Pulmonary artery endothelial cell (primary cell): ENCODE results near the gene CFAP99. TPM values are rescaled to one million over a fixed set of nuclear protein-coding genes. Genes with fewer than 3 reads are reported as not detected.

Experiments
- DNase-seq: peaks from one replicate; pipeline ENCODE4 v3.0.0-alpha.2; 2011; ENCODE audit warnings: low read depth, low spot score
- total RNA-seq: library from RNA; depleted of rRNA; stranded (reverse); fragments of >200 nt; gene quantifications from 2 replicates; pipeline ENCODE4 v1.2.3, GENCODE V29; 2014

The CFAP99 gene
- total RNA-seq, 1 donor from 2014 or later, result not detected

DNA sequence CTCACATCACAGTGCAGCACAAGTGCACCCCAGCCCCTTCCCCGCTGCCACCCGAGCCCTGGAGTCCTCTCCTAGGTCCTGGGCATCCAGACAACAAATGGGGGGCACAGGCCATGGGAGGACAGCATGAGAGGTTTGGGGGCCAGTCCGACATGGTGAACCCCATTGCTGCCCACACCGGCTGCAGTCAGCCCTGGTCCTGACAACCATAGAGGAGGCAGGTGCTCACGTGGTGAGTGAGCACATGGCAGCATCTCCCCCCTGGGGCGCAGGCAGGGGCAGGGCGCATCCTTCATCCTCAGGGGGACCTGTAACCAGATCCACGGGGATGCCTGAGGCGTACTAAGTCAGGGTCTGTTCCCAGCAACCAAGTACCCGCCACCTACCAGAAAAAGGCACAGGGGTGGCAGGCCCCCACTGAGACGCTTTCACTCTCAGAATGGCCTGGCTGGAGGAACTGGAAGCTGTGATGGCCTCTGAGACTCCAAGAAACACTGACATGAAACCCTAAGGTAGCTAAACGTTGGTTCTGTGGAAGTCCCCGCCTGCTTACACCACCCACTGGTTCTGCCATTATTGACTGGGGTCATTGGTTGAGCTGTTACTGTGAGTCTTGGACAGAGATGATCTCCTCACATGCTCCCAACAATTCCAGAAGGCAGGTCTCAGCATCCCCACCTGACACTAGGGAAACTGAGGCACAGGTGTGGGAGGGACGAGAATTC lies 6.8 kb upstream of the CFAP99 start:
- DNase-seq, result no peak

DNA sequence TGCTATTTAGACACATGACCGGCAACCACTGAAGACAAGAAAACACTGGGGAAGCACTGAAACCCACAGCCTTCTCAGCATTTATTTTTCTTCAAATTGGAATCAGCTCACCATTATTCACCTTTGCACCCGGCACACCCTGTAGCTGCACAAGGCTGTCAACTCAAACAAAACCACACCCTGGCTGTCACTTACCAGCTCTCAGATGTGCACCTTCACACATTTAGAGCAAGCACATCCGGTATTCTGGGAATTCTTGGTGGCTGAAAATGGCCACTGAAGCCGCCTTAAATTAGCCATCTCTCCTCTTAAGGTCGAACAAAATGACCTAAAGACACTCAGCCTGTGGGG lies 6.2 kb upstream of the CFAP99 start:
- no peak for DNase-seq

DNA sequence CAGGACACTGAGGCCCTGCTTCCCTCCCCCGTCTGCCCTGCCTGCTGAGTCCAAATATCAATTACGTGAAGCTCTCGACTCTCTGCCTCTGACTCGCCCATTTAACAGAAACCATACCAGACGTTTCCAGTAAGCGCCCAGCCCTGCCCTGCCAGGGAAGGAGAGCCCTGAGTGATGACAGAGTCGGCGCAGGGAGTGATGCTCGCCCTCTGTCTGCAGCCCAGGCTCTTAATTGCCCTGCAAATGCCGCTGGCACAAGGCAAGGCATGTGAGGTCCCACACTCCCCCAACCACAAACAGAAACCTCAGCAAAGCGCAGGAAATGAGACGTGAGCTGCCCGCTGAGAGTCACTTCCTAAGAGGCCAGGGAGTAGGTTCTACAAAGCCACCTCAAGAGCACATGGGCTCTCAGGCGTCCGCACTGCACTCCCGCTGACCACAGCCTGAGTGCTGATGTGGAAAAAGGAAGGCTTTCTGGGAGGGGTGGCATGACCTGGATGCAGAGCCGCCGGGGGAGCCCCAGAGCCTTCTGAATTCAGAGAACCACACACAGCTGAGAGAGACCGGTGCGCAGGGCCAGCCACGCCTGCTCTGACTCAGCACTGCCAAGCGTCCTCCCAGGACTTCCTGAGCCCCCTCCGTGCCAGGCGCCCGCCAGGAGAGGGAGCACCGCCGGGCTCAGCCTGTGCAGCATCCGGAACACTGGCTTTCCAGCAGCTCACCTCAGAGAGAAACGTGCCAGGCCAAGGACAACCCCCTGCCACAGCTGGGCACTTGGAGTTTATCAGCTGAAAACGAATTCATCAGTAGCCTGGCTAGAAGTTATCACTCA lies 5.7 kb upstream of the CFAP99 start:
- DNase-seq, result peak; percentile 86

DNA sequence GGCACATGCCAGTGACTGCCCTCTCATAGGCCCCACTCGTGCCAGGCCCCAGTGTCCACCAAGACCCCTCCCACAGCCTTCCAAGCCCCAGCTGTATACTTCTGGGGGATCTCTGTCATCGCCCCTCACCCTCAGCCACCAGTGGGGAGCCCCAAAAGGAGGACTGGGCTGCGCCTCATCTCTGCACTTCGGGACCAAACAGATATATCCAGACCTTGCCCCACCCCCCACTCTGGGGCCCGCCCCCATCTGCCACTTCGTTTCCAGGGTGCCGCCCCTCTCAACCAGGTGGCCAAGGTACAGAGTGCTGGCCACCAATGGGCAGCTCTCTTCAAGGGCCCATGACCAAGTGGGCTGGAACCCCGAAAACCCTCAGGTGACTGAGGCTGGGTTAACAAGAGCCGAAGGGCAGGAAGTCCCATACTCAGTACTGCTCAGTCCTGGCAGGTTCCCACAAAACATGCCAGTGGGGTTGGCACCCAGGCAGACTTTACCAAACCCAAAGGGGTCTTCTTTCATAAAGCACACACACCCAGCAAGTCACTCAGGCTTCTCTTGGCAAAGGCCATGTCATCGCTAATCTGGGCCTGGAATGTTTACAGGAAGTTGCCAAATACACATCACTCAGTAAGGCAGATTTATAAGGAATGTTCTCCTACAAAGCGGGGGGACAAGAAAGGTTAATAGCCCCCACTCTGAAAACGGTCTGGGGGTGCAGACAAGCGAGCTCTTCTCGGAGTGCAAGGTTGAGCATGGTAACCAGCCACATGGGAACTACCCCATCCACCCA lies 4.7 kb upstream of the CFAP99 start:
- DNase-seq, result no peak

DNA sequence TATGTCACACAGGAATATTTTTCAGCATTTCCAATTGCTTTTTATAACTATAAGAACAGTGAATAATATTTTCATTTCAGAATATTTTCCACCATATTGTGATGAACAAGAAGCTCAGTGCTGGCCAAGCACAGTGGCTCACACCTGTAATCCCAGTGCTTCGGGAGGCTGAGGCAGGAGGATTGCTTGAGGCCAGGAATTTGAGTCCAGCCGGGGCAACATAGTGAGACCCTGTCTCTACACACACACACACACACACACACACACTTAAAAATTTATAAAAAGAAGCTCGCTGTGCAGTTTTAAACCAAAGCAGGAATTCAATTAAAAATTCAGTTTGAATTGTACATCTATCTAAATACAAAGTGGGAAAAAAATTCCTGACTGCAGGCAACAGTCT lies 3.5 kb upstream of the CFAP99 start:
- no peak for DNase-seq

DNA sequence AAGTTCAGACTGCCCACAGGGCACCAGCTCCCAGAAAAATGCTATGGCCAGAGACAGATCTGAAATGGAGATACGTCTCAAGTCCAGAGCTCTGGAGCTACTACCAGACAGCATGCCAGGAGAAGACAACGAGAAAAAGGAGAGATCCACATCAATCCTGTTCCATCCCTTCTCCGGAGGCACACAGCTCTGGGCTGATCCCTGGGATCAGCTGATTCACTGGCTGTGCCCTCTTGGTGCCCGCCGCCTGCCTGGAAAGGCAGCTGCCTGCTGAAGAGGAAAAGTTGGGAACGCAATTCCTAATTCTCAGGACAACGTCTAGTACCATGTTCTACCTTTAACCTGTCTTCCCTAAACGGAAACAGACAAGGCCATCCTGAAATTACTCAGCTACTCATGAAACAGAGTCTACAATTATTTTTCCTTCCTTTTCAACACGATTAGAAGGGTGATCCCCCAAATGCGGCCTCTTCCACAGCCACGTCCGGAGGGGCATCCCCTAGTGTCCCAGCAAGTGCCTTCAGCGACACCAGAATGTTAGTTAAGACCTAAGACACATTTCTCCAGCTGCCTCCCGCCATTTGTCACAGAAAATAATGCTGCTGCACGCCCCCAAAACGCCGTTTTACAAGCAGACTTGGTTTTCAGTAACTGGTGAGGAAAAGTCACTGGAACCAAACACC lies 2.7 kb upstream of the CFAP99 start:
- DNase-seq, result no peak

DNA sequence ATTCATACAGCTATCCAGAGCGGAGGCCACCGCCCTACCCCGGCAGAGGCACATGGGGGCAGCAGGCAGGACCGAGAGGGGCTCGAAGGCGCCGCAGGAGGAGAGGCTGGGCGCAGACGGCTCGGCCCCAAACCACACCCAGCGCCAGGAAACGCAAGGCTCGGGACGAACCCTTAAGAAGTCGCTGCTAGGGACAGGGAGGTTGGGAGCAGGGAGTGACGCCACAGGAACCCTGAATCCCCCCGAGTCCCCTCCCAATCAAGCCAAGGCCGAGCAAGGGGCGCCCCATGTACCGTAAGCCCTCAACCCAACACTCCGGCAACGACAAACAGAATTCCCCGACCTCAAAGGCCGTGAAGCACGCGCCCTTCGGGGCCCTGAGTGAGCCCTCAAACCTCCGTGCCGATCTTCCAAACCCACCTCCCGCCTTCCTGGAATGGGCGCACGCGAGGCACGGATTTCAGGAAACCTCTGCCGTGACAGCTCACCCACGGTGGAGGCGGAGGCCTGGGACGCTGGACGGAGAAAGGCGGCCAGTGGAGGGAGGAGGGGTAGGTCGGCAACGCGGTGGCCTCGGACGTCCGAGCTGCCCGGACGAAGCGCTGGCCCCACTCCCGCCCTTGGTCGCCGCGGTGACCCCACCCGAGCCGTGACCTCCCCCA lies 2.1 kb upstream of the CFAP99 start:
- no peak for DNase-seq

DNA sequence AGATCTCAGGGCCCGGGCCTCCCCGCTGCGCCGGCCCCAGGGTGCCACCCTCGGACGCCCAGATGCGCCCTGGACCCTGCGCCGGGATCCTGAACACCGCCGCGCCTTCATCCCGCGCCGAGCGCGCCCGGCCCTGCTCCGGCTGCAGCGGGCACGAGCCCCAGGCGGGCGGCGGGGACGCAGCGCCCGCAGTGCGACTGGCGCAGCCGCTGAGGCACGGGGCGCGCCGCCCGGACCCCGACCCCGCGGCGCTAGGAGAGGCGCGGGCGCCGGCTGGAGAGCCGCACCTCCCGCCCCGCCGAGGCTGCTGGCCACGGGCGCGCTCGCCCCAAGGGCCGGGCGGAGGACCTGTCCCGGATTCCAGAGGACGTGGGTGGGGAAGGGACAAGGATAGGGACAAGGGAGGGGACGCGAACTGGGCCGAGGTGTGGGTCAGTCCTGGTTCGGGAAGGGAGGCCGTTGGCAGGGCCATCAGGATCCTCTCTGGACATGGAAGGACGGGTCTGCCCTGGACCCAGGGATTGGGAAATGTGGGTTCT lies 1.5 kb upstream of the CFAP99 start:
- DNase-seq, result no peak

DNA sequence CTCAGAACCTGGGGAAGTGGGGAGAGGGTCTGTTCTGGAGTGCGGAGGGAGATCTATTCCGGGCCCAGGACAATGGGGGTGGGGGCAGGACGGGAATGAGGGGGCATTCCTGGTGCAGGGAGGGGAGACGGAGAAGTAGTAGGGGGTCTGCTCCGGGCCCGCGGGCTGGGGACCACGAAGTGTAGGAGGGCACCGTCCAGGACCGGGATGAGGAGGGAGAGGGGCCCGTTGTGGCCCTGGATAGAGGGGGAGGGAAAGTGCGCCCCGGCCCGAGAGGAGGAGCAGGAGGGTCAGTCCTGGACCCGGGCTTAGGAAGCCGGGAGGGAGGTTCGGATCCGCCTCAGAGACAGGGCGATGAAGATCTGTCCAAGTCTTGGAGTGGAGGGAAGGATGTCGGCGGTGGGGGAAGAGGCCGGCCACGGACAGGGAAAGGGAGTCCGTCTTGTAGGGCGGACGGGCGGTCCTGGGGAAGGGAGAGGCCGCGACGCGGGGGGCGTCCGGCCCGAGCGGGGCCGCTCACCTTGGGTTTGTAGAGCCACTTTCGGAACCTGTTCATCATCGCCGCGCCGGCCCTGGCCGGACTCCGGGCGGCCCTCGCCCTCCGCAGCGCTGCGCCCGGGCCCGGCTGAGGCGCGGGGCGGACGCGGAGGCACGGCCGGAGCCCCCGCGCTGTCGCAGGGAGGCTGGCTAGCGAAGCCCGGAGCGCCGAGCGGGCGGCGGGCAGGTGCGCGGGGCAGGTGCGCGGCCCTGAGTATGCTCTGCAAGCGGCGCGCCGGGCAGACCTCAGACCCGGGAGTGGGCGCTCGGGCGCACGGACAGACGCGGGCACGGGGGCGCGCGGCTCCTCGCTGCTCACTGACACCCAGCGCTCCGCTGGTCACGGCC lies 748 bp upstream of the CFAP99 start, which contains the start of gene ZFYVE28:
TSS of gene ZFYVE28 (minus strand) at position 881 of the 885 bp plus-strand sequence. CDS start at position 559, 322 bp downstream.
- no peak for DNase-seq

DNA sequence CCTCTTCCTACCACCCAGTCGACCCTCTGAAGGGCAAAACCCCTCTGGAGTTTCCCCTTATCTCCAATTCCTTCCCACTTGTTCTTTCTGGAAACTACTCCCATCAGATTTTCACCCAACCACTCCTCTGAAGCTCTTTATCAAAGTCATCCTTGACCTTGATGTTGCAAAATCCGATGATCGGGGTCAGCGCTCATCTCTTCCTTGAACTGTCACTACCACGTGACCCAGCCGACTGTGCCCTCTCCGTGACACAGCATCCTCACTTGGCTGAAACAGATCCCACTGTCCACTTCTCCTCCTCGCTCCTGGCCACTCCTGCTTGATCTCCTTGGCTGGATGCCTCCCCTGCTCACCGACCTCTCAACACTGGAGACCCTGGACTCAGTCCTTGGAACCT lies 1.1 kb downstream of the CFAP99 start:
- DNase-seq, result no peak

DNA sequence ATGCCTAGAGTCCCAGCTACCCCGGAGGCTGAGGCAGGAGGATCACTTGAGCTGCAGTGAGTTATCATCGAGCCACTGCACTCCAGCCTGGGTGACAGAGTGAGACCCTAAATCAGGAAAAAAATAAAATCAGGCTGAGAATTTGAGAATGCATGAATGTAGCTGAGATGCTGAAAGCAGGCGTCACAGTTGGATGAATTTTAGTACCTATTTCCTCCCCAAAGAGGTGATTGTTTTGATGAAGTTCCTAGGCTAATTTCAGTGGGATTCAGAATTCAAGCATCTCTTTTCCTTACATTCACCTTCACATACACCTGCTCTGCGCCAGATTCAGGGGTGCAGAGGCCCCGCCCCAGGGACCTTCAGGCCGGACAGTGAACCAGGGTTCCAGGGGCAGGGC lies 3.2 kb downstream of the CFAP99 start:
- no peak for DNase-seq

DNA sequence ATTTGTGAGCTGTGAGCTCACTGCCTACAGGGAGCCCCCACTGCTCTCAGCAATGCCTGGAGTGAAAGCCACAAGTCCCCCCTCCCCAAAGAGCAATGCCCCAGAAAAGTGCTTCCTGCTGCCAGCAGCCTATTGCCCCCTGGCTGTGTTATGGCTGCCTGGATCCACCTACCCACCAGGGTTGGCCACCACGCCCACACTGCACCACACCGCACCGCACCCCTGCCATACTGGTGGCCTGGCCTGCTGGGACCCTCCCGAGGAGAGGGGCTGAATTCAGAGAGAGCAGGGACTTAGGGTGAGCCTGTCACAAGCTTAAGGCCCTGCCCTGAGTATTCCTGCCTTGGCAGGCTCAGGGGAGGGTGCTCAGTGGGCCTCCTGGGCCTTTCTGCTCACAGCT lies 4.3 kb downstream of the CFAP99 start:
- no peak for DNase-seq

DNA sequence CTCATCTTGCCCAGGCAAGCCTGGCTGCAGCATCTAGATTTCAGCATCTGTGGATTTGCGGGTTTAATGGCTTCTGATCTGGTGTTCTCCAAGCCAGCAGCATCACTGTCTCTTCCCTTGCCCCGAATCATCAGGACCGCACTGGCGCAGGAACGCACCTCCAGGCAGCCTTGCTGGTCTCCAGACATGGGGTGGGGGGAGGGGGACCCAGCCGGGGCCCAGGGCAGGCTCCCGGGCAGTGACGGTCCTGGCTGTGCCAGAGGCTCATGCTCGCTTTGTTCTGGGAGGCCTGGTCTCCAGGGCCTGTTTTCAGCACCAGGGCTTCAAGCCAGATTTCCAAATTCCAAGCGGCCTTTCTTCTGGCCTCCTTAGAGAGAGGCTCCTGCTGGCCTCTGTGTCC lies 4.9 kb downstream of the CFAP99 start:
- no peak for DNase-seq

DNA sequence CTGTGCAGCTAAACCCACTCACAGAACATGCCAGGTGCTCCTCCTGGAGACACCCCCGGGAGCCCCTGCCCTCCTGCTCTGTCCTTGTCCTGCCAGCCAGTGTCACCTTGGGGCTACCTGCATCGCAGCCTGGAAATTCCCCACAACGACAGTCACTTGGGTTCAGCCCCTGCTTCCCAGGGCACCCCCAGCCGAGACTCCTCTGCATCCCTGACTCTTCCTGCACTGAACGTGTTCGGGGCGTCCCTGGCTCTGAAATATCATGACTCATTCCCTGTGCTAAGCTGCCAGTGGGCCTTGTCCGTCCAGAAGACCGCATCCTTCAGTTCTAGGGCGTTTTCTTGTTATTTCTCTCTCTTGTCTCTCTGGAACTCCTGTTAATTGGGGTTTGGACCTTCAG lies 5.8 kb downstream of the CFAP99 start:
- no peak for DNase-seq

DNA sequence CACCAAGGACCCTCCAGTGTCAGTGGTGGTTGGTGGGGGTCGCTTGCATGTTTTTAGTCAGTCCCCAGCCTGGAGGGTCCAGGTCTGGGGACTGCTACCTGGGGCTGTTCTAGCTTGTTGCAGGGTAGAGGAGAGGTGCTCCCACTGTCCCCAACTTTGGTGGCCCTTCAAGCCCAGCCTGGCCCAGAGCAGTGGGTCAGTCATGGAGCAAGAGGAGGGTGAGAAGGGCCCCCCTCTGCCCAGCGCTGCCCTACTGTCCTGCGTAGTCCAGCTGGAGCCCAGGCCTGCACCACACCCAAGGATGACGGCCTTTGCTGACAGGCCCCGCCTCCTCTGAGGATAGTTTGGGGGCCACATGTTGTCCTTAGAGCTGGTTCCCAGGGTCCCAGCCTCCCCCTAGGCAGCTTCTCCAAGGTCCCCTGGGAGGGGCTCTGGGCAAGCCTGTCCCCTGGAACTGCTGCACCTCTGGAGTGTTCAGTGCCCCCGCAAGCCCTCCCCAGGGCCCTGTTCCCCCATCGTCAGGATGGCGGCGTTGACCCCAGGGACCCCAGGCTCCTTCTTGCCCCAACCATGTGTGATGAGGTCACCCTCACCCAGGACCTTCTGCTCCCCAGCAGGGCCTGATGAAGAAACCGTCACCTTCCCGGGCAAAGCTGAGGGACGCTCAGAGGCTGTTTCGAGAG lies 6.8 kb downstream of the CFAP99 start:
- DNase-seq, result no peak

DNA sequence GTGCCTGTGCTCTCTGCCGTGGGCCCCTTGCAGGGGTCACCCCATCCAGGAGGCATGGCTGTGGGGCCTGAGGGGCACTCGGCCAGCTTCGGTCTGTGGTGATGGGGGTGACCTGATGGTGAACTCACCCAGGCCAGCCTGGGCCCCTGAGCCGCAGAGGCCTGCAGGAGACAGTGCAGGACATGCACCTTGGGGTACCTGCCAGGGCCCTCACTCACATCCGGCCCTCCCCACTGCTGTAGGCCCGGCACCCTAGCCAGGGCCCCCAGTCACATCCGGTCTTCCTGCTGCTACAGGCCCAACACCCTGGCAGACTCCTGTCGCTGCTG lies 7.3 kb downstream of the CFAP99 start:
- no peak for DNase-seq

DNA sequence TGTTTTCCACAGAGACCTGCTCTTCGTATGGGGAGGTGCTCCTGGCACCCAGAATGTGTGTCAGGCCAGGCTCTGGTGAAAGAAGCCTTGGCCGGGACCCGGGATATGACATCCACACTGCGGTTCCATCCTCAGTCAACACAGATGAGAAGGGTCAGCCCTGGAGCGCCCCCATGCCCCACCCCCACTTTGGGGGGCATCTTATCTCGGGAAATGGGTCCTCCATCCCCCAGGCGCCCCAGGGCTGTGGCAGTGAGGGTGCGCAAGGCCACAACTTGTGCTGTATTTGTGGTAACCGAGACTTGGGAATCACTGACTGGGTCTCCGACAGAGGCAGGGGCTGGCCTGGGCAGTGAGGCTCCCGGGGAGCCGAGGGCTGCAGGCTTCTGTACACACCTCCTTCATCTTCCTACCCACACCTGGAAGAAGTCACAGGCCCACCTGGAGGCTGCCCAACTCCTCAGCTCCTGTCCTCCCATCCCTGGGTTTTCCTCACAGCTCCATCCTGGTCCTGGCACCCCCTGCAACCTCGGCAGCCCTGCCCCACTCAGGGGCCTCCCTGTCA lies 8.0 kb downstream of the CFAP99 start:
- no peak for DNase-seq

DNA sequence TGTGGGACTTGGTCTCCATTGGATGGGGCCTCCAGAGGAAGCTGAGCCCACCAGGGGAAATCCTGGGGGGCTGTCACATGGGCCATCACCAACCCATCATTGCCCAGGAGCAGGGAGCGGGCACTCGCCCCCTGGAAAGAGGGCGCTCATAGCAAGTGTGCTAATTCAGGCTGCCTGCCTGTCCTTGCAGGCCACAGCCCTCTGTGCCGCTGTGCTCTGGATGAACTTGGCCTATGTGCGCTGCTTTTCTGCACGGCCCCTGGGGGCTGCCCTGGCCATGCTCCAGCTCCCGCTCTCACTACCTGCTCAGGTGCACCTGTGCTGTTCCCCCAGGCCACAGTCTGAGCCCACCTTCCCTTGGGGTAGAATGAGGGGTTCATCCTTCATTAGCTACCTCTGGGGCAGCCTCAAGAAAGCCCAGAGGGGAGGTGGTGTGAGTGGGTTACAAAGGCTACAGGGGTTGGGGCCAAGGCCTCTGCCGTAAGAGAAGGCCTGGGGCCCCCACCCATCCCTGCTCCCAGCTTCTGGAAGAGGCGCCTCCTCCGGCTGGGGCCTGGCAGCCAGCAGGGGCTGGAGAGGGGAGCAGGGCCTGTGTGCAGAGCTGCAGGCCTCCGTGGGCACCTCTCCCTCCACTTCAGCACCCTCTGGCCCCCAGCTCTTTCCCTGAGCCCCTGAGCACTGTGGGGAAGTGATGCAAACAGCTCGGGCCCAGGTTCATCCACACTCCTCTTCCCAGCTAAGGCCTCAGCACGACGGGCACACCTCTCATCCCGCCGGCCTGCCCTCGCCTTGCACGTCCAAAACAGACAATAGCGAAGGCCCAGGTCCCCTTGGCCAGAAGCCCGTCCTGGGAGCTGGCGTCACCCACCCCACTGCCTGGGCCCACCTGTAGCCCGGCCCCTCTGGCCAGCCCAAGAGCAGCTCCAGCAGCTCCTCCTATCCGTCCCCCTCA lies 8.9 kb downstream of the CFAP99 start:
- no peak for DNase-seq
